Endothelial cell of umbilical vein (primary cell): ENCODE measurements around the gene CLIC6.

Experiments
- CTCF ChIP-seq, 2 donors: IDR thresholded peaks; 1 replicate in 1 of 2; 2 replicates in 1 of 2; pipeline ENCODE4 v1.5.1; 2011; ENCODE audit warnings: low read length in 2 of 2, mild to moderate bottlenecking in 2 of 2, moderate library complexity in 2 of 2, control low read depth in 1 of 2, inconsistent platforms in 1 of 2, low read depth in 1 of 2; ENCODE audit not compliant: insufficient read depth in 1 of 2; ENCODE audit errors: extremely low read depth in 1 of 2
- EZH2 ChIP-seq: IDR thresholded peaks from 2 replicates; pipeline ENCODE4 v1.6.1; 2012; ENCODE audit warnings: borderline replicate concordance, low read depth, mild to moderate bottlenecking, moderate library complexity, low read length, inconsistent platforms; ENCODE audit not compliant: severe bottlenecking
- POLR2A ChIP-seq: IDR thresholded peaks from 2 replicates; pipeline ENCODE4 v1.6.1; 2012; ENCODE audit warnings: low read depth, mild to moderate bottlenecking, control low read depth, low read length

GRCh38 chr21:34688145-34688544 lies 19.4 kb downstream of the CLIC6 start:
- peak in 1 of 2 donors; percentile 23 for TF ChIP-seq CTCF (IDR thresholded peaks at IDR 0.05; ENCODE audit: extremely low read depth in 1 of 2, insufficient read depth in 1 of 2, low read depth in 1 of 2, low read length in 2 of 2)
- no peak for TF ChIP-seq POLR2A
- no peak for TF ChIP-seq EZH2
